Fibroblast of lung (primary cell): Measurements from ENCODE around the gene NCAPD2. TPM values are rescaled to one million over a fixed set of nuclear protein-coding genes. Genes with fewer than 3 reads are reported as not detected.
"Not testable (repeated sequence)": the region's sequence is repeated elsewhere in the genome, so short reads cannot be mapped to it uniquely, and the experiment has no call there.

Experiments
- DNase-seq, 2 donors: peaks; one replicate each; pipeline versions ENCODE4 v3.0.0 to v3.0.0-alpha.2; 2010; ENCODE audit warnings: low read depth in 2 of 2
- H2AFZ ChIP-seq: 2 replicates; pipeline ENCODE4 v1.5.1; 2012; ENCODE audit warnings: low read length, control low read depth, inconsistent platforms
- H3K27ac ChIP-seq: 2 replicates; pipeline ENCODE4 v1.5.1; 2011; ENCODE audit warnings: low read length, control low read depth; ENCODE audit not compliant: insufficient read depth
- H3K27me3 ChIP-seq: 2 replicates; pipeline ENCODE4 v1.5.1; 2011; ENCODE audit warnings: mild to moderate bottlenecking, low read length; ENCODE audit not compliant: control insufficient read depth, insufficient read depth
- H3K36me3 ChIP-seq: 2 replicates; pipeline ENCODE4 v1.5.1; 2011; ENCODE audit warnings: low read length; ENCODE audit not compliant: control insufficient read depth, insufficient read depth
- H3K4me1 ChIP-seq: 2 replicates; pipeline ENCODE4 v1.5.1; 2011; ENCODE audit warnings: low read length; ENCODE audit not compliant: control insufficient read depth, insufficient read depth; ENCODE audit errors: extremely low read depth
- H3K4me2 ChIP-seq: 2 replicates; pipeline ENCODE4 v1.5.1; 2011; ENCODE audit warnings: low read length, control low read depth; ENCODE audit not compliant: insufficient read depth; ENCODE audit errors: extremely low read depth
- H3K4me3 ChIP-seq, 4 experiments: fragments of 200-600 bp in 1 of 4; sonication (generic) in 1 of 4; replicated peaks in 1 of 4; 2 replicates each; pipeline ENCODE4 v1.5.1; 2011 to 2016; ENCODE audit warnings: low read length in 4 of 4, low read depth in 3 of 4, mild to moderate bottlenecking in 3 of 4, control low read depth in 2 of 4, inconsistent platforms in 1 of 4, mixed read lengths in 1 of 4; ENCODE audit not compliant: insufficient read depth in 1 of 4; ENCODE audit errors: control extremely low read depth in 1 of 4
- H3K79me2 ChIP-seq: 2 replicates; pipeline ENCODE4 v1.5.1; 2012; ENCODE audit warnings: mild to moderate bottlenecking, low read length, inconsistent platforms; ENCODE audit not compliant: control insufficient read depth, insufficient read depth
- H3K9ac ChIP-seq: 2 replicates; pipeline ENCODE4 v1.5.1; 2011; ENCODE audit warnings: mild to moderate bottlenecking, low read length, control low read depth; ENCODE audit not compliant: insufficient read depth
- H3K9me3 ChIP-seq: 2 replicates; pipeline ENCODE4 v1.5.1; 2012; ENCODE audit warnings: low read depth, low read length; ENCODE audit not compliant: control insufficient read depth, insufficient read depth
- H4K20me1 ChIP-seq: 2 replicates; pipeline ENCODE4 v1.5.1; 2011; ENCODE audit warnings: low read length; ENCODE audit not compliant: control insufficient read depth, insufficient read depth; ENCODE audit errors: extremely low read depth
- EZH2 ChIP-seq: IDR thresholded peaks from 2 replicates; pipeline ENCODE4 v1.5.1; 2012; ENCODE audit warnings: low read length, control low read depth, mild to moderate bottlenecking; ENCODE audit errors: missing control alignments
- polyA plus RNA-seq, 2 donors: library from polyadenylated mRNA; depleted of rRNA in 1 of 2; stranded (reverse) in 1 of 2; unstranded in 1 of 2; fragments of >200 nt; gene quantifications; 2 replicates each; pipeline ENCODE4 v1.2.1, GENCODE V29; 2011 to 2012; ENCODE audit warnings: missing spikeins in 1 of 2
- total RNA-seq: library from RNA; depleted of rRNA; stranded (reverse); fragments of >200 nt; gene quantifications from 2 replicates; pipeline ENCODE4 v1.2.1, GENCODE V29; 2014
- TF ChIP-seq, protein P1 (sequence below), 2 donors: IDR thresholded peaks in 1 of 2; conservative IDR thresholded peaks in 1 of 2; 1 replicate in 1 of 2; 2 replicates in 1 of 2; pipeline ENCODE4 v1.5.1; 2011 to 2012; ENCODE audit warnings: low read length in 2 of 2, control low read depth in 1 of 2, inconsistent platforms in 1 of 2, low read depth in 1 of 2, mild to moderate bottlenecking in 1 of 2

NCAPD2 gene
- total and polyA plus RNA-seq, 2 donors (not counting 1 experiment from before 2014, with no cell fraction given), result 17.2 to 42.3 TPM

DNA sequence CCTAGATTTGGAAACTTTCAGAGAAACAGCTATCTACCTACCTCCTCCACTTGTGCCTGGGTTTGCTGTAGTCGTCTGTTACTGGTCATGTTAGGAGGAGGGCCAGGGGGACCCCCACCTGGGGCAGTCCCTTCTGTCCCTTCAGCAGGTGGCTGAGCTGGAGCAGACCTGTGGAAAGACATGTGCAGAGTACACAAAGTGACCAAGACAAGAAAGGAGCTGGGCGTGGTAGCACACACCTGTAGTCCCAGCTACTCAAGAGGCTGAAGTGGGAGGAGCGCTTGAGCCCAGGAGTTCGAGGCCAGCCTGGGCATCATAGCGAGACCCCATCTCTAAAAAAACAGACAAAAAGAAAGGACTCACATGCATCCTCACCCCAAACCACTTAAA lies 27.7 kb upstream of the NCAPD2 start:
- Histone ChIP-seq H3K4me1 (peaks cover 11% of the 10 kb centered on the region), H4K20me1 (no peaks in the 10 kb centered on the region), H3K79me2 (peaks cover 17% of the 10 kb centered on the region), H3K9ac (no peak overlapping the region), H3K36me3 (peaks cover 23% of the 10 kb centered on the region), H3K9me3 (no peaks in the 10 kb centered on the region), H3K27me3 (no peaks in the 10 kb centered on the region), H3K4me3 (no peak overlapping the region), H3K27ac (no peak overlapping the region), H2AFZ (no peak overlapping the region), H3K4me2 (no peak overlapping the region)
- no peak for TF ChIP-seq EZH2
- TF ChIP-seq, protein P1, sequence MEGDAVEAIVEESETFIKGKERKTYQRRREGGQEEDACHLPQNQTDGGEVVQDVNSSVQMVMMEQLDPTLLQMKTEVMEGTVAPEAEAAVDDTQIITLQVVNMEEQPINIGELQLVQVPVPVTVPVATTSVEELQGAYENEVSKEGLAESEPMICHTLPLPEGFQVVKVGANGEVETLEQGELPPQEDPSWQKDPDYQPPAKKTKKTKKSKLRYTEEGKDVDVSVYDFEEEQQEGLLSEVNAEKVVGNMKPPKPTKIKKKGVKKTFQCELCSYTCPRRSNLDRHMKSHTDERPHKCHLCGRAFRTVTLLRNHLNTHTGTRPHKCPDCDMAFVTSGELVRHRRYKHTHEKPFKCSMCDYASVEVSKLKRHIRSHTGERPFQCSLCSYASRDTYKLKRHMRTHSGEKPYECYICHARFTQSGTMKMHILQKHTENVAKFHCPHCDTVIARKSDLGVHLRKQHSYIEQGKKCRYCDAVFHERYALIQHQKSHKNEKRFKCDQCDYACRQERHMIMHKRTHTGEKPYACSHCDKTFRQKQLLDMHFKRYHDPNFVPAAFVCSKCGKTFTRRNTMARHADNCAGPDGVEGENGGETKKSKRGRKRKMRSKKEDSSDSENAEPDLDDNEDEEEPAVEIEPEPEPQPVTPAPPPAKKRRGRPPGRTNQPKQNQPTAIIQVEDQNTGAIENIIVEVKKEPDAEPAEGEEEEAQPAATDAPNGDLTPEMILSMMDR (conservative IDR thresholded peaks at IDR 0.05 in 1 of 2, IDR thresholded peaks at IDR 0.05 in 1 of 2; ENCODE audit: low read depth in 1 of 2, low read length in 2 of 2), result no peak
- DNase-seq, result no peak

- Histone ChIP-seq H3K4me1 (peaks cover 11% of the 10 kb centered on the region), H3K36me3 (peaks cover 20% of the 10 kb centered on the region), H3K79me2 (peaks cover 17% of the 10 kb centered on the region)
- not testable (repeated sequence) for H2AFZ ChIP-seq, H4K20me1 ChIP-seq, H3K4me2 ChIP-seq, H3K4me3 ChIP-seq, H3K27me3 ChIP-seq, DNase-seq, H3K9ac ChIP-seq, H3K9me3 ChIP-seq, H3K27ac ChIP-seq
Measured at GRCh38 chr12:6466751-6467150, 27.2 kb upstream of the NCAPD2 start.

- H2AFZ ChIP-seq, DNase-seq, H3K27me3 ChIP-seq, H3K9ac ChIP-seq, H3K27ac ChIP-seq, H3K4me3 ChIP-seq, H3K9me3 ChIP-seq, H3K4me2 ChIP-seq, H4K20me1 ChIP-seq: not testable (repeated sequence)
- H3K36me3 ChIP-seq, result peaks cover 16% of the 10 kb centered on the region
- H3K79me2 ChIP-seq, result peaks cover 17% of the 10 kb centered on the region
- H3K4me1 ChIP-seq, result peaks cover 11% of the 10 kb centered on the region
Measured at GRCh38 chr12:6467571-6468282, 26.2 kb upstream of the NCAPD2 start.

DNA sequence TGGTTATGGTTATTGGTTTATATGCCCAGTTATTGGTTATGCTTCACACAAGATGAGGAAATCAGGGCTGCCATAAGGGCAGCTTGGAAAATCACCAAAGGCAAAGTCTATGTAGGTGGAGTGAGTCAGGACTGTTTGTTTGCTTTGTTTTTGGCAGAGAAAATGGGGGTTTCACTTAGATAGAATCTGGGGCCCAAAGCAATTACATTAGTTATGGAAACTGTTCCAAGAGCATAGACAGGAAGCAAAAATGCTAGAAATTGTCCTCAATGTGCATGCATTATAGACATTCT lies 25.7 kb upstream of the NCAPD2 start:
- no peak overlapping the region for H2AFZ ChIP-seq
- TF ChIP-seq, protein P1 (conservative IDR thresholded peaks at IDR 0.05 in 1 of 2, IDR thresholded peaks at IDR 0.05 in 1 of 2; ENCODE audit: low read depth in 1 of 2, low read length in 2 of 2), result no peak
- no peak for TF ChIP-seq EZH2
- H3K36me3 ChIP-seq, result peaks cover 11% of the 10 kb centered on the region
- peak; percentile 33 to 34 for DNase-seq
- H3K4me1 ChIP-seq, result peaks cover 11% of the 10 kb centered on the region
- peaks cover 17% of the 10 kb centered on the region for H3K79me2 ChIP-seq
- H3K9ac ChIP-seq, result no peak overlapping the region
- no peaks in the 10 kb centered on the region for H4K20me1 ChIP-seq
- peak overlapping the region; percentile 54 for H3K4me2 ChIP-seq
- no peaks in the 10 kb centered on the region for H3K27me3 ChIP-seq
- peak overlapping the region in 1 of 4 experiments; percentile 80 for H3K4me3 ChIP-seq
- H3K9me3 ChIP-seq, result no peaks in the 10 kb centered on the region
- no peak overlapping the region for H3K27ac ChIP-seq
